ENCODE data around the gene WWOX.

The WWOX gene

DNA sequence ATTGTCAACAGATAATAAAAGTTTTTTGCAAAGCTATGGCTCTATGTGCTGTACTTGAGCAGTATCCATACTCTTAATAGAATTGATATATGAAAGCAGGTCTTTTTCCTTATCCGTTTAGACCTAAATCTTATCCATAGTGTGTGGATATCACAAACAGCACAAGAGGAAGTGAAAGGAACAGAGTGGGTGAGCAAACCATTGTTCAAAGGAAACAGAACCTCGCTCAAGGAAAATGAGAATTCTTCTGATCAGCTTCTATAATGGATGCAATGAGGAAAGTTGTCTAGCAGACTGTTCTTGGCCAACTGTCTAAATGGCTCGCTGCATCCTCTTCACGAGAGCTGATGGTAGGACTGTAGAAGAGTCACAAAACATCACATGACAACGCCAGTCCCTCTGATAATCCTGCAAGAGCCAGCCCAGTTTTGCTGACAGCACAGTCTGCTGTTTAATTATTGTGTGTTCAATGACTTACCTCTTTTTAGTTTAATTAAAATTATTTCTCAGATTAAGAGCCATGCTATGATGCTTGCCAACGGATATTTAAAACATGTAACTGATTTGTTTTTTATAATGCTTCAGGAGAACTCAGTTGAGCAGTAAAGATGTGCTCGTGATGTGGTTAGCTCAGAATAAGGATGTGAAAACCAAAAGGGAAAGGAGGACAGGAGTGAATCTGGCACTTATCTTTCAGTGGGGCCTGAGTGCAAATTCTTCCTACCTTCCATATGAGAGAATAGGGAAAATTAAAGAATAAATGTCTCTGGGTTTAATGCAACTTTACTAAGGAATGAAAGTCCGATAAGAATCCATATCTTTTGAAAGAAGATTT, 38.5 kb downstream of the WWOX start:
- no peak for FAIRE-seq
- TF ChIP-seq, protein P1, sequence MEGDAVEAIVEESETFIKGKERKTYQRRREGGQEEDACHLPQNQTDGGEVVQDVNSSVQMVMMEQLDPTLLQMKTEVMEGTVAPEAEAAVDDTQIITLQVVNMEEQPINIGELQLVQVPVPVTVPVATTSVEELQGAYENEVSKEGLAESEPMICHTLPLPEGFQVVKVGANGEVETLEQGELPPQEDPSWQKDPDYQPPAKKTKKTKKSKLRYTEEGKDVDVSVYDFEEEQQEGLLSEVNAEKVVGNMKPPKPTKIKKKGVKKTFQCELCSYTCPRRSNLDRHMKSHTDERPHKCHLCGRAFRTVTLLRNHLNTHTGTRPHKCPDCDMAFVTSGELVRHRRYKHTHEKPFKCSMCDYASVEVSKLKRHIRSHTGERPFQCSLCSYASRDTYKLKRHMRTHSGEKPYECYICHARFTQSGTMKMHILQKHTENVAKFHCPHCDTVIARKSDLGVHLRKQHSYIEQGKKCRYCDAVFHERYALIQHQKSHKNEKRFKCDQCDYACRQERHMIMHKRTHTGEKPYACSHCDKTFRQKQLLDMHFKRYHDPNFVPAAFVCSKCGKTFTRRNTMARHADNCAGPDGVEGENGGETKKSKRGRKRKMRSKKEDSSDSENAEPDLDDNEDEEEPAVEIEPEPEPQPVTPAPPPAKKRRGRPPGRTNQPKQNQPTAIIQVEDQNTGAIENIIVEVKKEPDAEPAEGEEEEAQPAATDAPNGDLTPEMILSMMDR (IDR thresholded peaks at IDR 0.05; ENCODE audit: insufficient read depth, missing control alignments), result no peak

DNA sequence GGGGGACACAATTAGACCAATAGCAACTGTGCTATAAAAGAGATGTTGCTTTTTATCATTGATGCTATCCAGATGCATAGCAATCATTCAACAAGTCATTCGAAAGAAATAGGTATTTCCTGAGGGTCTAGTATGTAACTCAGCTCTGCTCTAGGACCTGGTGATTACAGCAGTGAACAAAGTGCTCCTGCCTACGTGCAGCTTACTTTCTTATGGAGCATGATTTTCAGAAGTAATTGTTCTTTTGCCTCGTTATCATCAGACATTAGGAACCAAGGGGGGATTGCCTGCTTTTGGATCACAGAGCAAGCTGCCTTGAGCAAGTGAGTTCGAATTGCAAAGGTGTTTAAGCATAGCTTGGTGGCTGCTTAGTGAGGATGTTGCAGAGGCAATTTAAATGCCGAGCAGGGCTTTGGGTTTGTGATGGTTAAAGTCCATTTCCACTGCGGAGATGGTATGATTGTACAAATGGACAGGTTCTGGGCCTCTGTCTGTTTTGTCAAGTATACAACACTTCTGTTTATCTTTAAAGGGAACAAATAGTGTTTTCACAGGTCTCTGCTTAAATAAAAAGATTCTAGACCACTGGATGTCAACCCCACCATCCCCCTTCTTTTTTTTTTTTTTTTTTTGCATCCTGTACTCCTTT, 41.5 kb downstream of the WWOX start:
- DNase-seq (ENCODE audit: insufficient read length, low spot score) (no peak), FAIRE-seq (no peak)
- TF ChIP-seq, protein P1 (IDR thresholded peaks at IDR 0.05; ENCODE audit: insufficient read depth, missing control alignments), result no peak

More for the DNA sequence above, 38.5 kb downstream of the WWOX start:
- no peak for DNase-seq (ENCODE audit: insufficient read length, low spot score)

DNA sequence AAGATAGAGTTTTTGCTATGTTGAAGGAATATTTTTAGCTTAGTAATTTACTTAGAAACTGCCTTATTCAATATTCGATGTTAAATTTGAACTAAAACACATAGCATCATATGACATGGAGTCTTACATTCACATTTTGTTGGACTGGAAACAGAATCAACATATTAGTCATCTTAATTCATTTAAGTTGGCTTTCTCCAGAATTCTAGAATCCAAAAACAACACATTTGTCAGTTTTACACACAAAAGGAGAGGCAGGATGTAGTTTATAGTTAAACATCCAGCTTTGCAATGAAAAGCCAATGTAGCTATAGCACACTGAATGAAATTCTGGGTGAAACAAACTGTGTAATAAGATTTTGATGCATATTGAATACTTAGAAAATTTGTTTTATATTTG, 43.3 kb downstream of the WWOX start:
- no peak for FAIRE-seq
- TF ChIP-seq, protein P1 (IDR thresholded peaks at IDR 0.05; ENCODE audit: insufficient read depth, missing control alignments), result no peak
- no peak for DNase-seq (ENCODE audit: insufficient read length, low spot score)

DNA sequence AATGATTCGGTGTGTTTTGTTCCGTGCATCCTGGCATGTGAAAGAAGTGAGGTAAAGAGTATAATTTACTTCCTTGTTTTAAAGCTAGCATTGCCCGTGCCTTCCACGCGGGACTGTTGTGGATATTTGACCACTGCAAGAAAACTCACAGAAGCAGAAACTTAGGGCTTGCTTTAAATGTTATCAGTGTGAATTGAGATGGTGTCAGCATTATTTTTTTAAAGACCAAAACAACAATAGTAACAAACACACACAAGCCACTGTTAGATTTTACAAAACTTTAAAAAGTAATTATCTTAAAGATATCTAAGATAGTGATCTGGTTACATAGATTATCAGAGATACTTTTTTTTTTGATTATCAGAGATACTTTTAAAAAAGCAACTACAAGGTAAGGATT, 47.4 kb downstream of the WWOX start:
- TF ChIP-seq, protein P1 (IDR thresholded peaks at IDR 0.05; ENCODE audit: insufficient read depth, missing control alignments), result no peak
- DNase-seq (ENCODE audit: insufficient read length, low spot score), result no peak
- FAIRE-seq, result no peak

DNA sequence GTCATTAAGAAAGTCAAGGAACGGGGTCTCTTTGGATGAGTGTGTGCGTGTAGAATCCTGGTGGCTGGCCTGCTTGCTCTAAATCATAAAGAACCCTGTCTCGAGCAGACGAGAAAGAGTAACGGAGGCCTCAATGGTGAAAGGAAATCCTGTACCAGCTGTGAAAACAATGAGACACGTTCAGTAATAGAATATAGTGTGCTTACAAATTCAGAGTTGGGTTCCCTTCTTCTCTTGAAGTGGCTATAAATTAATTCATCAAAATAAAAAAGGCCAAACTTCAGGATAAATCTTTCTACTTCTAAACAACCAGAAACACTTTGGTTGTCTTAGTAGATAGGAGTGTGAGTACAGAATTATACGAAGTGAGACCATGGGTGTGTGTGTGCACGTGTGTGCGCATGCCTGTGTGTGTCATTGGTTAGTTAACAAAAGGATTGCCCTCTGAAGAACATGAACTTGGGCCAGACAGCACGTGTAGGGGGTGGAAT, 48.5 kb downstream of the WWOX start:
- TF ChIP-seq, protein P1 (IDR thresholded peaks at IDR 0.05; ENCODE audit: insufficient read depth, missing control alignments), result no peak
- no peak for FAIRE-seq

DNA sequence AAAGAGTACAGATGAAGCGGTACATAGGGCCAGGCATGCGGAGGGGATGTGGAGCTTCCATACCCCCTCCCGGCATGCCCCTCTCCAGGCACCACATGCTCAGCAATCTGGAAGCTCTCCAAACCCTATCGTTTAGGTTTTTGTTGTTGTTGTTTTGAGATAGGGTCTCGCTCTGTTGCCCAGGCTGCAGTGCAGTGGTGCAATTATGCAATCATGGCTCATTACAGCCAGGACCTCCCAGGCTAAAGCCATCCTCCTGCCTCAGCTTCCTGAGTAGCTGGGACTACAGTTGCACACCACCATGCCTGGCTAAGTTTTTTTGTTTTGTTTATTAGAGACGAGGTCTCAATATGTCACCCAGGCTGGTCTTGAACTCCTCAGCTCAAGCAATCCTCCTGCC, 50.8 kb downstream of the WWOX start:
- no peak for FAIRE-seq
- TF ChIP-seq, protein P1 (IDR thresholded peaks at IDR 0.05; ENCODE audit: insufficient read depth, missing control alignments), result no peak
- DNase-seq (ENCODE audit: insufficient read length, low spot score), result no peak

More for the DNA sequence above, 48.5 kb downstream of the WWOX start:
- DNase-seq (ENCODE audit: insufficient read length, low spot score), result no peak
